ENCODE data around the gene TMEM89.

TMEM89 gene

DNA sequence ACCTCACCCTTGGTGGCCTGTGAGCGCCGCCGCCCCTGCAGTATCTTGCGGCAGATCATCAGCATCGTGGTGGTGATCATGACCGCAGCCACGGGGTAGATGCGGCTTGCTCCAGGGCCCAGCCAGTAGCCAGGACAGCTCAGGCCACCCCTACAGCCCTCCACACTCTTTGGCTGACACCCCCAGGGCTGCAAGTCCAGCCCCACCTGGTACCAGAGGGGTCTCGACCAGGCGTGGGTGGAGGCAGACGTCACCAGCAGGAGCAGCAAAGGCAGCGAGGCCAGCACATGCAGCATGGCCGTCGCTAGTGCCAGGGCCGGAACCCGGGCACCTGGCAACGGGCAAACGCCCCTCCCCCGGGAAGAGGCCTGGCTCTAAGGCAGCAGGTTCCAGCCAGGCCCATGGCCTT lies at the start of gene TMEM89:
Gene TMEM89, minus strand, starts transcription at position 309 of the 409 bp plus-strand sequence. Its CDS starts 13 bp downstream, at position 296.
- TF ChIP-seq CTCF (IDR thresholded peaks at IDR 0.05): no peak

- no peak for TF ChIP-seq CTCF (IDR thresholded peaks at IDR 0.05)
Observed at GRCh38 chr3:48664929-48665328, 43.4 kb upstream of the TMEM89 start.

GRCh38 chr3:48664313-48664644 lies 42.7 kb upstream of the TMEM89 start:
- no peak; the same call in none of the 2 replicates for TF ChIP-seq CTCF (IDR thresholded peaks at IDR 0.05)

GRCh38 chr3:48663489-48664312 lies 42.1 kb upstream of the TMEM89 start:
- TF ChIP-seq CTCF (IDR thresholded peaks at IDR 0.05): peak; percentile 82

GRCh38 chr3:48662753-48663488 lies 41.4 kb upstream of the TMEM89 start, which contains the start of gene CELSR3:
Gene CELSR3 (minus strand): TSS chr3:48662886. CDS start chr3:48662634, 252 bp downstream.
- TF ChIP-seq CTCF (IDR thresholded peaks at IDR 0.05): no peak

DNA sequence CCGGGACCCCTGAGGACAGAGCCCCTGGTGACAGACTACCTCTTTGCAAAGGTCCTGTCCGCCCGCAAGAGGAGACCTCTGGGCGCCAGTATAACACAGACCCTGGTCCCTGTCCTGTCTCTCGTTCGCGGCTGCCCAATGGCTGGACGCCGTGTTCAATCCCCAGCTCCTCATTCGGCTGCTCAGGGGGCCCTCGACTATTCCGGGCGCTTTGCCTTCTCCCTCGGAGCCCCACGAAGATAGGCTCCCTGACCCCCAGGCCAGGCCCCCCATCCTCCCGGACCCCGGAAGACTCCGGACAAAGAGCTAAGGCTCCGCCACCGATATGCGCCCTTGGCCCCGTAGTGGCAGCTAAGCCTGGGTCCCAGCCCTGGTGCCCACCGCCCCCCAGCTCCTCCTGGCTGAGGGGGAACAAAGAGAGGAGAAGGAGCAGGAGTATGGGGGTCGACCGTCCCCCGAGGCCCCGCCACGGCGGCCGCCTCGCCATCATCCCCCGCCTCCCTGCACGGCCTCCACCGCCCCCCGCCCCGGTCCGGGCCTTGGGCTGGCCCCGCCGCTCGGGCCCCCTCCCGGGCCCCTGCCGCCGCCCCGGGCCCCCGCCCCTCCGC lies 40.7 kb upstream of the TMEM89 start:
- TF ChIP-seq CTCF (IDR thresholded peaks at IDR 0.05): no peak

GRCh38 chr3:48661501-48662144 lies 40.1 kb upstream of the TMEM89 start:
- TF ChIP-seq CTCF (IDR thresholded peaks at IDR 0.05): no peak
